NT2/D1 (cell line): Measurements from ENCODE around the gene OR5K3.

Experiments
- SUZ12 ChIP-seq: IDR thresholded peaks from 2 replicates; pipeline ENCODE4 v1.6.1; 2011; ENCODE audit not compliant: insufficient read length, insufficient read depth; ENCODE audit errors: extremely low read depth
- ZNF274 ChIP-seq: IDR thresholded peaks from 2 replicates; pipeline ENCODE4 v1.6.1; 2011; ENCODE audit warnings: mild to moderate bottlenecking, low read depth, low read length

DNA sequence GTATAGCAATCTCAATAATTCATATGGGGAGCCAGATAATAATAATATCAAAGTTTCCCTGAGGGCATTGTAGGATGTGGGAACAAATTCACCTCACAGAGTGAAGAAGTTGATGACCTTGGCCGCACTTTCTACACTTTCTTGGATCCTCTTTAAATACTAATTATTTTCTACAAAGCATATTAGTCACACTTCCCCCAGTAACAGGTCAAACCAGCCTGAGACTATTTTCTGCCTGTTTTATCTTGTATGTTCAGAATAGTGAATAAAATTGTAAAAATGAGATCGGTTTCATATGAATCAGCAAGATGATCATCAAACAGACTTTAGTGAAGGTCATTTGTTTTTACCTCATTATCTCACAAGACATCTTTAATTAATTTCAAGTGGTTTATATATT lies 2.3 kb upstream of the OR5K3 start:
- TF ChIP-seq SUZ12 (no peak), ZNF274 (no peak)
